GM21717 (cell line): ENCODE measurements around the gene MAST4.

ENCODE experiments used
- ATAC-seq: cut with Tn5 transposase; IDR thresholded peaks from one replicate; pipeline ENCODE4 v1.9.1; 2021; ENCODE audit warnings: mild to moderate bottlenecking, moderate library complexity; ENCODE audit not compliant: unreplicated experiment

Gene MAST4

DNA sequence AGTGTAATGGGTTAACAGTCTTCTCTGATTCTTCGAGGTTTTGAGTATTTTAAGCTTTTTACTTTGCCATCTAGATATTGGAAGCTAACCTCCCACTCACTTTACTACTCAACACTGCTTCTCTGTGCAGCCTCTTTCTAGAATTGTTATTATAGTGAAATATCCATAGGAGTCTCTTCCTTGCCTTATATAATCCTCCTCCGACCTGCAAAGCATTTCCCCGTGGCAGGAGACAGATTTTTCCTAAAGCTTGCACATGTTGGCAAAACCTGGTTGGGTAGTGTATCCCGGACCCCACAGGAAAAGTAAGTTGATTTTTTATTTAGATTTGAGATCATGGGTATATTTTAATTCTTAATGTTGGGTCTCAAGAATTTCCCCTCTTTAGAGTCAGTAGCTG is 351.3 kb downstream of the MAST4 start:
- no peak for ATAC-seq

- ATAC-seq, result no peak
Measured at GRCh38 chr5:66949066-66949465, 352.9 kb downstream of the MAST4 start.

DNA sequence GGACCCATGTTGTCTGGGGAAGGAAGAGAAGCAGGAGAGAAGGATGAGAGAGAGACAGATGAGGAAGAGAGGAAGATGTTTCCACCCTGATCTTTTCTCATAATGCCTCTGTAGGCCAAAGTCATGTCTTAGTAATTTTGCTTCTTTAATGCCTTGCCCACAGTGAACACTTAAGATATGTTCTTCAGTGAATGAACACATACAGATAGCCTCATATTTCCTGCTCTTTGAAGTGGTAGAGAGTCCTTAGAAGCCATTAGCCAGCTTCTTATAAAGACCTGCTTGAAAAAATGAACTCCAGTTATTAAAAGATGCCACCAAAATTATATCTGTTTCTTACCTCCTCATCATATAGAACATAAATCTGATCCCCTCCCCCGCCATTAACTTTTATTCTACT is 356.0 kb downstream of the MAST4 start:
- ATAC-seq, result no peak

DNA sequence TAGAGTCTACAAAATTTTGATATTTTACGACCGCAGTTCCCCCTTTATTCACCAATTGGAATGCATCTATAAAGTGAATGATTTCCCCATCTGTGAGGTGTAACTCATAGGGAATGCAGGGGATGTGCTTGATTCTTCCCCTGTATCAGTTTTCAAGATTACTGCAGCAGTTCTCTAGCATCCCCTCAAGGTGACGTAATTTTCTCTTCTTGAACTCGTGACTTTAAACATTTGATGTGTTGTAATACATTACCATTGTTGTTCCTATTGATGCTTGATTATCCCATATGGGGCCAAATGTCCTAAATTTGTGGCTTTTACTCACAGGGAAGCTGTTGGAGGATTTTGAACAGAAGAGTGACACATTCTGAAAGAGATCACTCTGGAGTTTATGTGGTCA is 360.2 kb downstream of the MAST4 start:
- ATAC-seq, result no peak

DNA sequence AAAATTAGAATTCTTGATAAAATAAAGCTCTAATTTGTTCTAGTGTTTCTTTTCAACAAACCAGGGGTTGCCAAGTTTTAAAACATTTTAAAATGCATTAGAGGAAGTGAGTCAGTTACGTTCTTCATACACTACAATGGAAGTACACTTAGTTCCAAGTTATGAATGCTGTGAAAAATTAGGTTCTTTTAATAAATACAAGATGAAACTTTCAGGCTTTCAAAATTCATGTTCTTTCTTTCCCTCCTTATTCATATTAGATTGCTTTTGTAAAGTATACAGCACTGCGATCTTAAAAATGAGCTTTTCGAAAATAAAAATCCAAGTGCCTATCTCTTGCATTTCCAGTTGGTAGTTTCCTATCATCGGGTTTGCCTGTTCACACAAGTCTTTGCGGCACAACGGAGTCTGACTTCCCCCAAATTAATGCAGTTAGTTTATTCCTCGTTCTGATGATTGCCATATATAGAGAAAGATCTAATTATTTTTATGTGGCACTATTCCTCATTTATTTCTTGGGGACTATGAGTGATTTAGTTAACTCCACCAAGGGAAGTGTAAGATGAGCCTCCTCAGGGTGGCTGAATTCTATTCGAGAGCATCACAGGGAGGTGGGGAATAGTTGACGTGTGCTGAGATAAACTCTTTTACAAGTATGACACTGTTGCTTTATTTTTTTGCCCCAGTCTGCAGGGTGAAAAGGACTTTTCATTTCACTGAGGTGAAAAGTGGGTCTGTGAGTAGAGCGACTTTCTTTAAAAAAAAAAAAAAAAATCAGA is 362.2 kb downstream of the MAST4 start:
- no peak for ATAC-seq

- no peak for ATAC-seq
Measured at GRCh38 chr5:66958980-66959641, 362.9 kb downstream of the MAST4 start.

DNA sequence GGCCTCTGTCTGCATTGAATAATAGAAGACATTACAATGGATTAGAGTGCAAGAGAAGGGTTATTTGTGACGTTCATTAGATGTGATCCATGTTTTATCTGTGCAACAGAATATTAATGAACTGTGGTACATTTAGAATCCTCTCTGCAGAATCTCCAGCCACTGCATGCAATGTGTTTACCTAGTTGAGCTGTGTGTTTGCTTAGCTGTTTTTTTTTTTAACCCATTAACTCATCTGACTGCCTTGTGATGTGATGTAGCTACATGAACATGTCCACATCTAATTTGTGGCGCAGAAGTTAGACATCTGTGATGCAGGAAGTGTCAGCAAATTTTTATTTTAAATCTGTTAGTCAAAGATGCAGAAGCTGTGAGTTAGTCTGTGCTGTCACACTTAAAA is 363.5 kb downstream of the MAST4 start:
- no peak for ATAC-seq

DNA sequence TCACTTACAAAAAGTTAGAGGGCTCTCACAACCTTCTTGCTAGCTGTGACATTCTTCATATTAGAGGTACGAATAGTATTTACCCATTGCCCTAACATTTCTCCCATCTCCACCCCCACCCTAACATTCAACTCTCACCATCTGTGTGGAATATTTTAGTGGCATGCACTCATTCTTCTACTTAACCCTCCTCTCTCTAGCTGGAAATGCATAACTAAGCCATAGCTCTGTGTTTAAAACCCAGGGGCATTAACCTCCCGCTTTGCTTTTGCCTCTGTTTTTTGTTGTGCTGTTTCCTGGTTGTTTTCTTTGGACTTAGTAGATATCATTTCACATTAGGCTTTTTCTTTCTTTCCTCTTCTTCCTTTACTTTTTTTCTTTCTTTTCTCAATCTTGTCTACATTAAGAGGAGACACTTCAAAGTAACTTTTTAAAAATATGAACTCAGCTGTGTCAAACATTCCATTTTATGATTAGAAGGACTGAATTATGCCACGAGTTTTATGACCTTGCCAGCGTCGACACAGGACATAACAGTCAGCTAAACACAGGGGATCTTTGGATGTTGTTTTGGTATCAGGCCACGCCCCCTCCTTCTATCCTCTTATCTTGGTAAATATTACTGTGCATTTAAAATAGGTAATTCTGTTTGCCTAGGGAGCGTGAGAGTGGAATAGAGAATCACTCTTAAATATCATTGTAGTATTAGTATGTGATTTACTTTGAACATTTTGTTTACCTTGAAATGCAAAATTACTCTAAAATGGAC is 364.4 kb downstream of the MAST4 start:
- ATAC-seq, result no peak

DNA sequence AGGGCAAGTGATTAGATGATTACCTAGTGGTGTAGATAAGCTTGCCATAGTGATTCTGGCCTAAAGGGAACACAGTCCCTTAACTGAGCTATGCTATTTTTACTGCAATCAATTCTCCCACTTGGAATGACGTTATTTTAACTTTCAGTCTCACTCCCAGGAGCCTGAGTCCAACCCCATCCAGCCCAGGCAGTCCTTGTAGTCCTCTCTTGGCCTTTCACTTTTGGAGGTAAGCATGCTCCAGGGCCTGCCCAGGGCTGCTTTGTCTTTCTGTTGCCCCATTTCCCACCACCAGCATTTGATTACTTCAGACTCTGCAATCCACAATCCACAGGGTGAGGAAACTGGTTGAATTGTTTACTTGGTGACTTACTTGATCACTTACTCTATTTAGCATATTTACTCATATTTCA is 367.4 kb downstream of the MAST4 start:
- no peak for ATAC-seq

GRCh38 chr5:66966439-66966838 is 370.2 kb downstream of the MAST4 start:
- no peak for ATAC-seq

- ATAC-seq, result no peak
Measured at GRCh38 chr5:66967102-66967501, 370.9 kb downstream of the MAST4 start.

- no peak for ATAC-seq
Measured at GRCh38 chr5:66967826-66968262, 371.7 kb downstream of the MAST4 start.

DNA sequence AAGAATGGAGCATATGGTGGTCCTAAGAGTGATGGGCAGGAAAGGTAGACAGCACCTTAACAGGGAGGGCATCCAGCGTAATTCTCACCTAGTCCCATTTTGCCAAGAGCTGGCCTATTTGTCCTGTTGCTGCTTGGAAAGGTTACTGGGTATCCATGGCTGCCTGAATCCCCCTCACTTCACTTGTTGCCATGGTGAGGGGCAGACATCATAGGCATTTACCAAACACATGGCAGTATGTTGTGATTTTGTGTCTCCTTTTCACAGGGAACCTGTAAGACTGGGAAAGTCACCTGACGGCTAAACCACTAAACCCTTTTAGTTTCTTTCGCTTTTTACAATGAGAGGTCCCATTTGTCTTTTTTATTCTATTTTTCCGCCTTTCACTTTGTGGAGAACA is 373.3 kb downstream of the MAST4 start:
- ATAC-seq, result no peak

DNA sequence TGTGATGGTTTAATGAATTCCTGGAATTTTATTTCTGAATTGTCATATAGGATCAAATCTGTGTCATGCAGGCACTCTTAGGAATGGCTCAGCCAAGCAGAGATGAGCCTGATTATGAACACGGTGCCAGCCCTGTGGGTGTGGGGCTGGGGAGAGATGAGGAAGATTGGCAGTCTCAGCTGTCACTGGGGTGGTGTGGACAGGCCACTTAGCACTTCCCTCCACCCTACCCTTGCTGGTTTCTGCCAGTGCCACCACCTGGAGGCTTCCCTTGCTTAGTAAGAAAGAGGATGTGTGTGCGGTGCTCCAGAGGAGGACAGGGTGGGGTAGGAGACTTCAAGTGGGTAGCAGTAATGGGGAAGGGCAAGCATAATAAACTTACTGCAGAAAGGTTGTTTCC is 373.8 kb downstream of the MAST4 start:
- ATAC-seq, result no peak

GRCh38 chr5:66972004-66972403 is 375.8 kb downstream of the MAST4 start:
- no peak for ATAC-seq

GRCh38 chr5:66974256-66974655 is 378.1 kb downstream of the MAST4 start:
- no peak for ATAC-seq

DNA sequence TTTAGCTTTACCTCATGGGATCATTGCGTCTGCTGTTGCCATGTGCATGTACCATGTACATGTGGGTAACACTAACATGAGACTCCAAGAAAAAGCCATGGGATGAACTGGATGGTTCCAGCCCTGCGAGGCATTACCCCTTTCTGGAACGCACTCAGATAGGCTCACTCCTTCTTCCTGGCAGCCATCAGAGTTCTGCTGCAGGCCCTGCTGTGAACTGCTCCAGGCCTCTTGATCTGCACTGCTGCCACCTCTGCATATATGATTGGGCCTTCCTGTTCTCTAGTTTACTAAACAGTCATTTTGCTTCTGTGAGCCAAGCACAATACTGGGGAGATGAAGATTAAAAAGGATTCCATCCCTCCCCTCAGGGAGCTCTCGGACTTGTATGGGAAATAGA is 379.9 kb downstream of the MAST4 start:
- ATAC-seq, result no peak

- no peak for ATAC-seq
Measured at GRCh38 chr5:66979738-66980137, 383.5 kb downstream of the MAST4 start.

DNA sequence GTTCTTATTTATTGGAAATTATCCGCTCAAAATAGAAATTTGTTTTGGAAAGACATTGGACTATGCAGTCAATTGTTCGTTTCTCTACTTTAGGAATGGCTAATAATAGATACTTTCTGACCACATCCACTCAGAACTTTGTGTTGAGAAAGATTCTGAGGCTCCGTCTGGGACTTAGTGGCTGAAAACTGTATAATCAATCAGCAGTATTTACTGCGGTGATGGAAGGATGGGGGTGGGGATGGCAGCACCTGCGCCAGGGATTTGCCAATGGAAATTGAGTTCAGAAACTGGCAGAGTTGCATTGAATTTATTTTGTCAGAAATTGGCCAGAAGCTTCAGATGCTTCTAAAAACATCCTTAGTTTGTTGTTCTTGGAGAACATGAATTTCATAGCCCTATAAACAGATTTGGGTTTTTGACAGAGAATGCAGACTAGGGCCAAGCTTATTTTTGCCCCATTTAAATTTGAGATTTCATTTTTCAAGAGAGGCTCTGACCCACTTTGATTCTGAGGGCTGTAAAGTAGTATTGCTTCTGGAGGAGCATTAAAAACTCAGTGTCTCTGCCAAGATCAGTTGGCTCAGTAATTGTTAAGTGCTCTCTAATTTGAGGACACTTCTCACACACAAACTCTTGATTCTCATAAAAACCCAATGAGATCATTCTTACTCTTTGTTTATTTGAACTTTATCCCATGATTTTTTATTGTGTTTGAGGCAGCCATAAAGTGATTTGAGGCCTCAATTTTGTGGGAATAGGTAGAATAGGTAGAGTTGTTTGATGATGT is 385.3 kb downstream of the MAST4 start:
- no peak for ATAC-seq

DNA sequence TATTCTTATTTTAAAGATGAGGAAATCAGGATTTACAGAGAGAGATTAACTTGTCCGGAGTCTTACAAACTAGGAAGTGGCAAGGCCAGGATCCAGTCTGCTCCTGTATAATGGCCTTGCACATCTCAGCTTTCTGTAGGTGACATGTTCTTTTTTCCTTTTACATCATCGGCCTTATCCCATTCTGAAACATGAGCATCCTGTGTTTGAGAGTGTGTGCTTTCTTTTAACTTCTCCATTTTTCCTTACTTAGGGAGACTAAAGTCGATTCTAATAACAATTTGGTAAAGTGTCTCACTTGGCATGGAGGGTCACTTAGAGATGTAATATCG is 385.8 kb downstream of the MAST4 start:
- ATAC-seq, result no peak

GRCh38 chr5:66982470-66982869 is 386.3 kb downstream of the MAST4 start:
- ATAC-seq, result no peak
